Cardiac fibroblast (primary cell): Measurements from ENCODE around the gene GTF3C2.

Source experiments
- DNase-seq, 2 donors: peaks; one replicate each; pipeline versions ENCODE4 v3.0.0 to v3.0.0-alpha.2; 2010; ENCODE audit warnings: low read depth in 2 of 2
- H3K4me3 ChIP-seq, 2 donors: replicated peaks in 1 of 2; 1 replicate in 1 of 2; 2 replicates in 1 of 2; pipeline ENCODE4 v1.5.1; 2011; ENCODE audit warnings: low read depth in 2 of 2, low read length in 2 of 2, mild to moderate bottlenecking in 2 of 2, moderate library complexity in 1 of 2
- CTCF ChIP-seq: IDR thresholded peaks from one replicate; pipeline ENCODE4 v1.5.1; 2011; ENCODE audit warnings: low read depth, mild to moderate bottlenecking, low read length, inconsistent platforms

Gene GTF3C2

GRCh38 chr2:27381577-27382181 lies 25.1 kb upstream of the GTF3C2 start:
- no peak for DNase-seq
- no peak overlapping the region for H3K4me3 ChIP-seq
- no peak for TF ChIP-seq CTCF

GRCh38 chr2:27380626-27381545 lies 24.3 kb upstream of the GTF3C2 start, which contains the start of gene ZNF513:
Gene ZNF513 (minus strand): TSS chr2:27380734. CDS start chr2:27380526, 208 bp downstream.
- no peak for TF ChIP-seq CTCF
- DNase-seq = peak; percentile 95 to 98

GRCh38 chr2:27379836-27380625 lies 23.5 kb upstream of the GTF3C2 start:
- H3K4me3 ChIP-seq = peak overlapping the region; percentile 75 to 78
- TF ChIP-seq CTCF = no peak
- DNase-seq = peak; percentile 21 to 50

More at GRCh38 chr2:27380626-27381545, 24.3 kb upstream of the GTF3C2 start, which contains the start of gene ZNF513:
- H3K4me3 ChIP-seq = peak within 1 kb of the TSS; percentile 75 to 78

GRCh38 chr2:27379383-27379835 lies 22.8 kb upstream of the GTF3C2 start:
- TF ChIP-seq CTCF = no peak
- no peak for DNase-seq
- H3K4me3 ChIP-seq = peak overlapping the region; percentile 75 to 78

- peak overlapping the region in 1 of 2 donors; percentile 78 for H3K4me3 ChIP-seq
- TF ChIP-seq CTCF = no peak
- DNase-seq = no peak
Measured at GRCh38 chr2:27378809-27379290, 22.3 kb upstream of the GTF3C2 start.
